GM20431 (cell line): Measurements from ENCODE around the gene MDH2.
"Not testable (repeated sequence)": the region's sequence is repeated elsewhere in the genome, so short reads cannot be mapped to it uniquely, and the experiment has no call there.

Experiments used
- in situ Hi-C: fragments of 300-500 bp; cut with MseI, MboI; formaldehyde crosslinking; loops from one replicate; pipeline ENCODE4 v1.15.0; 2020; ENCODE audit warnings: low sequenced_read_pairs; ENCODE audit not compliant: unreplicated experiment

The MDH2 gene

GRCh38 chr7:76101693-76102437 is 54.0 kb downstream of the MDH2 start:
- in situ Hi-C loops: not testable (repeated sequence)

DNA sequence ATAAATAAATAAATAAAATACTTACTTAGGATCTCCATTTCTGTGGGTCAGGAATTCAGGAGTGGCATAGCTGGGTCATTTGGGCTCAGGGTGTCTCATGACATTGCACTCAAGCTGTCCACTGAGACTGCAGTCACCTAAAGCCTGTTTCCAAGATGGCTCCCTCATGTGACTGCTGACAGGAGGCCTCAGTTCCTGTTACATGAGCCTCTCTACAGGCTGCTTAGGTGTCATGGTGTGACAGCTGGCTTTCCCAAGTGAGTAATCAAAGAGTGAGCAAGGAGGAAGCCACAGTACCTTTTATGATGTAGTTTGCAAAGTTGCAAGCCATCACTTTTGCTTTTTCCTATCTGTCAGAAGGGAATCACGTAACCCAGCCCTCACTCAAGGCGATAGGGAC is 55.9 kb downstream of the MDH2 start:
- in situ Hi-C loops: not testable (repeated sequence)

DNA sequence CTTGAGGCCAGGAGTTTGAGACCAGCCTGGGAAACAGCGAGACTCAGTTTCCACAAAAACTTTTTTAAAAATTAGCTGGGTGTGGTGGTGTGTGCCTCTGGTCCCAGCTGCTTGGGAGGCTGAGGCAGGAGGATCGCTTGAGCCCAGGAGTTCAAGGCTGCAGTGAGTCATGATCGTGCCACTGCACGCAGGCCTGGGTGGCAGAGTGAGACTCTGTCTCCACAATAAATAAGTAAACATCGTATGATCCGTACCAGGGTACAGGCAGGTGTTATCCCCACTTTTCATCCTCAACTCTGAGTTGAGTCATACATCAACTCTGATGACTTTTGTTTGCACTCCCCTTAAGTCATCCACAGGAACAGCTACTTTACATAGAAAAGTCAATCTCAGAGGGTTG is 58.2 kb downstream of the MDH2 start:
- in situ Hi-C loops: not testable (repeated sequence)

DNA sequence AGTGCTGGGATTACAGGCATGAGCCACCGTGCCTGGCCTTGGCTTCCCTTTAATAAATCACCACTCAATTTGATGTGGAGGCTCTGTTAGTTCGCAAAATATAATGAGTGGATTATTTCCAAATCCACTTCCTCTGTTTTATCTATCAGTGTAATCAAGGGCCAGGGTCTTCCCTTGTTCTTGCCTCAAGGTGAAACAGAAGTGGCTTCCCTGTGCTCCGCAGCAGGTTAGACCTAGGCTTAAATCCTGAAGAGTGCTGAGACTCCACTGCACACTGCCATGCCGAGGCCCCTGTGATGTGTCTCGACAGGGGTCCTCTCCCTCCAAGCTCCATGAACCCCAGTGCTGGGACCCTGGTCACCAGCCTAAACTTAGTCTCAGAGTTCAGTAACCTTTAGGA is 59.0 kb downstream of the MDH2 start:
- in situ Hi-C loops: no loop called here

DNA sequence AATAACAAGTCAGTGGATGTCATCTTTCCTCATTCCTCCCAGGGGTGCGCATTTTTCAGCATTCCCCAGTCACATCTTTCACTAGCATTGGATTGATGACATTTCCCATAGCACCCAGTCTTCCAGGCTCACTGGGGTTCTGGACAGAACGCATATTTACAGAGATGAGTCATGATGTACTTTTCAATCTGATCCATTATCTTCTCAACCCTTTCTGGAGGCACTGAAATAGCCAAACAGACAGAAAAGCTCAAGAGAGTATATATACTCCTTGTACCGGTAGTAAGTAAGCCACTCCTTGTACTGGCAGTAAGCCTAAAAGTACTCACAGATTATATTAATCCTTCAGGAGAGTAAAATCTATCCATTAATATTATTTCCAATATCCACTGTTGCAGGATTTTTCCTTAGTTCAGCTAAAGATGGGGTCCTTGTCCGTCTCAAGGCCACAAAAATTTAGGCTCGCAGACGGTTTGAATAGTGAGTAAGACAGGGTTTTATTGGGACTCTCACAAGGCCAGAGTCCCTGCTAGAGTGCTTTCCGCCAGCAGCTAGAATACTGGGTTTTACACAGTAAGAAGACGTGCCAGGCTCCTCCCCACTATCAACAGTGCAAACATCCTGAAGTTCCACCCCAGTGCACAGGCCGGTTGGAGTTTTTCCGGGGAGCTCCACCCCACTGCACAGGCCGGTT is 60.8 kb downstream of the MDH2 start:
- in situ Hi-C loops: no loop called here

DNA sequence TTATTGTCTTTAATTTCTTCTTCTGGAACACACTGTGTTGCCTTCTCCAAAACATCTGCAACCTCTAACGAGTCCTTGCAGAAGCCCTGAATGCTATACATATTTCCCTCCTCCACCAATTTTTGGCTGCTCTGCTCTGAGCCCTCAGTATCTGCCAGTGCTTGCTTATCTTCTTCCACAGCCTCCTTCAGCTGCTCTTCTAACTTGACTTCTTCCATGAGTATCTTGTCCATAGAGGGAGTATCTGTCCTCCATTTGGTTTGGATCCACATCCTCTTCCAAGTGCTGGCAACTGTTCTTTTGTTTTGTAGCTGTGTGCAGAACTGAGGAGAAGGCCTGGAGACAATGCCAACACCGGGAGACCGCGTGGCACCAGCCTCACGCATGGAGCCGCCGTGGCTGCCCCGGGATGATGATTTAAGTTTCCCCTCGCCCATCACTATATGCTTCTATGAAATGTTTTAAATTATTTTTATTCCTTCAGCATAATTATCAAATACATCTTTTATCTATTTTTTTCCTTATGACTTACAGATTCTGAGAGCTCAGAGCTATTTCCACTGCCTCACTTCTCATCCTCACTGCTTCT is 65.2 kb downstream of the MDH2 start:
- in situ Hi-C loops: not testable (repeated sequence)

GRCh38 chr7:76114742-76115141 is 66.8 kb downstream of the MDH2 start:
- in situ Hi-C loops: not testable (repeated sequence)
